ENCODE measurements around the gene FANCL.
"Not testable (repeated sequence)": the region's sequence is repeated elsewhere in the genome, so short reads cannot be mapped to it uniquely, and the experiment has no call there.

The FANCL gene

DNA sequence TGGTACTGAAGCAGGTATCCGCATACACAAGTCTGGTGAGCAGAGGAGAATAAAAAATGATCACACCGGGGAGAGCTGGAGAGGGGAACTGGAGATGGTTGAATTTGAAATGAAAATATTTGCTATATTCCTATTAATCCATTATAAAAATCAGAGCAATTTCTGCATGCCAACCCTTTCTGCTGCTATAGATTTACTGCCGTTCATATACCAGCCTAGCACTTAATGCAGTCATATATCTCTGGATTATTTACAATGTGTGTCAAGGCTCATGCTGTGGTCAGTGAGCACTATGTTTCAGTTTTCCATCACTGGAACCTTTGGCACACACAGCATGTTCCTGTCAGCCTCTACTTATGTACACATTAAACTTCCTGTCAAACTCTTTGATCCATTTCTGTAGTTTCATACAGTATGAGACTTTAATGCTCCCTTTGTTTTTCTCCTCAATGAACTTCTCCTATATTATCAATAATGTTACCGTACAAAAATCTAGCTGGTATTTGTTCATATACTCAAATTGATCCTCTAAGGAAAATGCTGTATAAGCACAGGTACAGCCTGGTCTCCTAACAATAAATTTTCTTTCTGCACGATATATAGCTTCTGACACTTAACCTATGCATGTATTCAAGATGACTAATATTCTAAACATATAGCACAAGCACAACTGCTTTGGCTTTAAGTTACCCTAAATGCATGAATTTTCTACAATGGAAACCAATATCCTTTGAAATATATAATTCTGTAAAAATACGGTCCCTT is 36.7 kb downstream of the FANCL start:
- no peak for DNase-seq

DNA sequence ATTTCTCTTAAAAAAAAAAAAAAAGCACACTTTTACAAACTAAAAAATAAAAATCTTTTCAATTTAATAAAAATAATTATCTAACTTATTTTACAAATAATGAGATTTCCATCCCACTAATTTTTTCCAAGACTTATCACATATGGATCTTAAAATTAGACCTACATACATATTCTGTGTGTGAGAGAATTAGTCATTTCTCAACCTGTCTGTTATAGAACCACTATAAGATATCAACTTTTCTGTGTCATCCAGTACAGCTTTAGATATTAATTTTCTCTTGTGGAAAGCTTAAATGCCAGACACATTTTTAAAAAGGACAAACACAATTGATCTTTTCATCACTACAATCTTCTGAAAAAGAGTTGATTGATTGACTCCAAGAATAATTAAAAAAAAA is 38.1 kb downstream of the FANCL start:
- no peak for DNase-seq

DNA sequence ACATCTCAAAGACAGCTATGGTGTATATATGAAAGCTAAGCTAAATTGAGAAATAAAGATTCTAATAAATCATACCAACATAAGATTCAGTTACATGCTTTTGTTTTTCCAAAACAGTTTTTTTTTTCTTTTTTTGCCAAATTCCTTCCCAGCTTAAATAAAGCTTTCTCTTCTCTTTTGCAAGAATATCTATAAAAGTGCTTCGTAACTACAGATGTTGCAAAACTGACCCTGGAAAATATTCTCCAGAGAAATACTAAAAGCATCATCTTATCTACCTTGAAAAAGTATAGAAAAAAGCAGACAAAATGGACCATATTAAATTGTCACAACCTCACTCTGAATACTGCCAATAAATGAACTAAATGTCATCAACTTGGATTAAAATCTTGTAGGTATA is 38.7 kb downstream of the FANCL start:
- DNase-seq = no peak

DNA sequence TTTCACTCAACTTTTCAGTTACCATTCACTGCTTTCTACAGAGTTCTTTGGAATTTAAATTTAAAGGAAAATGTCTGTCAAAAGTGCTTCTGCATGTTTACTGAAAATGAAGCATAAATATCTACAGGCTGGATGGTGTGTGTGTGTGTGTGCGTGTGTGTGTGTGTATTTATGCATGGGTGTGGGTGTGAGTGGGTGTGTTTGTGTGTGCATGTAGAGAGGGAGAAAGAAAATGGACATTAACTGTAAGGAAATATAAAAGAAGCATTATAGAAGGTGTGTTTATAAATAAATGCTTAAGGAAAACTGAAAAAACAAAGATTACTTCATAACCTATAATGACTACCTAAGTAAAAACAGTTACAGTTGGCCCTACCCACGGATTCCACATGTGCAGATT is 43.2 kb downstream of the FANCL start:
- DNase-seq = no peak

DNA sequence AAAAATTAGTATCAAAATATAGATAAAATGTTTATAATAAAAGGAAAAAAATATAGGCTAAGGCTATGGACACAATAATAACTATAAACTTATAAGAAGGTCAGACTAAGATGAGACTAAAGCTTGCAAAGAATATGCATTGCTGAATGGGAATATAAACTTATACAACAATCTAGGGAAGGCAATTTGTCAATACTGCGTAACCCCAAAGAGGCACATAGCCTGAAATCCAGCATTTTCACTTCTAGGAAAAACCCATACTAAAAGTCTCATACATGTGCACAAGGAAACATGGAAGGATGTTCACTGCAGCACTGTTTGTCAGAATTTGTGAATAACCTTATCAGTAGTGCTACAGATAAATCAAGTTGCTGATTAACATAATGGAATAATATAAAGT is 45.5 kb downstream of the FANCL start:
- DNase-seq = no peak

GRCh38 chr2:58194458-58194857 is 46.7 kb downstream of the FANCL start:
- no peak for DNase-seq

GRCh38 chr2:58187022-58187421 is 54.1 kb downstream of the FANCL start:
- not testable (repeated sequence) for DNase-seq

GRCh38 chr2:58186501-58186900 is 54.6 kb downstream of the FANCL start:
- DNase-seq = no peak

DNA sequence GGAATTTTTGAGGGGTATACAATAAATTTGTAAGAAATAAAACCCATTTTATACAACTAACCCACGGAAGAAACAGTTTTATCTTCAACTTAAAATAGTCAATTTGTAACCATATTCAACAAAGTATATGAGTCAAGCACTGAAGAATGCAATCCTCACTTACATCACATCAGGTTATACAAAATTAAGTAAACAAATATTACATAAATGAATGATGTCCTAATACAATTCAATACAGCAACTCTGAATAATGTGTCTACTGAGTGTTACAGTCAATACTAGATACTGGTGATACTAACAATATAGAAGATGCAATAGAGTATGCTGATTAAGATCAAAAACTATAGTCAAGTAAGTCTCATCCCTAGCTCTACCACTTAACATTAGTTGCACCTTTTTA is 58.6 kb downstream of the FANCL start:
- DNase-seq = no peak

GRCh38 chr2:58180635-58181034 is 60.5 kb downstream of the FANCL start:
- DNase-seq = no peak

GRCh38 chr2:58180175-58180574 is 61.0 kb downstream of the FANCL start:
- not testable (repeated sequence) for DNase-seq

- DNase-seq = not testable (repeated sequence)
These were observed 63.9 kb downstream of the FANCL start for GRCh38 chr2:58177187-58177586.

DNA sequence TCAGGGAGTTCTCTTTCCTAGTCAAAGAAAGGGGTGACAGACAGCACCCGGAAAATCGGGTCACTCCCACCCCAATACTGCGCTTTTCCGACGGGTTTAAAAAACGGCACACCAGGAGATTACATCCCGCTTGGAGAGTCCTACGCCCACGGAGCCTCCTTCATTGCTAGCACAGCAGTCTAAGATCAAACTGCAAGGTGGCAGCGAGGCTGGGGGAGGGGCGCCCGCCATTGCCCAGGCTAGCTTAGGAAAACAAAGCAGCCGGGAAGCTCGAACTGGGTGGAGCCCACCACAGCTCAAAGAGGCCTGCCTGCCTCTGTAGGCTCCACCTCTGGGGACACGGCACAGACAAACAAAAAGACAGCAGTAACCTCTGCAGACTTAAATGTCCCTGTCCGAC is 69.3 kb downstream of the FANCL start:
- not testable (repeated sequence) for DNase-seq

GRCh38 chr2:58170334-58170933 is 70.7 kb downstream of the FANCL start:
- DNase-seq = not testable (repeated sequence)

DNA sequence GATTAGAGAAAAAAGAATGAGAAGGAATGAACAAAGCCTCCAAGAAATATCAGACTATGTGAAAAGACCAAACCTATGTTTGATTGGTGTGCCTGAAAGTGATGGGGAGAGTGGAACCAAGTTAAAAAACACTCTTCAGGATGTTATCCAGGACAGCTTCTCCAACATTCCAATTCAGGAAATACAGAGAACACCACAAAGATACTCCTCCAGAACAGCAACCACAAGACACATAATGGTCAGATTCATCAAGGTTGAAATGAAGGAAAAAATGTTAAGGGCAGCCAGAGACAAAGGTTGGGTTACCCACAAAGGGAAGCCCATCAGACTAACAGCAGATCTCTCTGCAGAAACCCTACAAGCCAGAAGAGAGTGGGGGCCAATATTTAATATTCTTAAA is 71.3 kb downstream of the FANCL start:
- DNase-seq = not testable (repeated sequence)

DNA sequence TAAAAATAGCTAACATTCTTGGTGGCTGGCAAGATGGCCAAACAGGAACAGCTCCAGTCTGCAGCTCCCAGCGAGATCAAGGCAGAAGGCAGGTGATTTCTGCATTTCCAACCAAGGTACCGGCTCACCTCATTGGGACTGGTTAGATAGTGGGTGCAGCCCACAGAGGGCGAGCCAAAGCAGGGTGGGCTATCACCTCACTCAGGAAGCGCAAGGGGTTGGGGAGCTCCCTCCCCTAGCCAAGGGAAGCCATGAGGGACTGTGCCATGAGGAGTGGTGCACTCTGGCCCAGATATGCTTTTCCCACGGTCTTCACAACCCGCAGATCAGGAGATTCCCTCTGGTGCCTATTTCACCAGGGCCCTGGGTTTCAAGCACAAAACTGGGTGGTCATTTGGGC is 73.0 kb downstream of the FANCL start:
- not testable (repeated sequence) for DNase-seq

GRCh38 chr2:58163913-58164312 is 77.2 kb downstream of the FANCL start:
- no peak for DNase-seq

- no peak for DNase-seq
These were observed 82.6 kb downstream of the FANCL start for GRCh38 chr2:58158481-58158880.

DNA sequence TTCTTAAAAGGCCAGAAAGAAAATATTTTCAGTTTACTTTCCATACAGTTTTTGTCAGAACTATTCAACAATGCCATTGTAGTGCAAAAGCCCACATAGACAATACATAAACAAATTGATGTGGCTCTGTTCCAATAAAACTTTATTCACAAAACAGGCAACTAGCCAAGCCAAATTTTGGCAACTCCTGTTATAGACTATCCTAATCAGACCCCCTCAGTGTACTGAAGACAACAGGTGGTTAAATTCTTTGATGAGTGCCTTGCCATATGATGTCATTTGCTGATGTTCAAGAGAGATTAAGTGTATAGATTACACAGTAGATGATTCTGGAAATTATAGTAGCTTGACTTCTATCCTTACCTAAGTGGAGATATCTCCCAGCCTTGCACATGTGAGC is 83.4 kb downstream of the FANCL start:
- DNase-seq = no peak

DNA sequence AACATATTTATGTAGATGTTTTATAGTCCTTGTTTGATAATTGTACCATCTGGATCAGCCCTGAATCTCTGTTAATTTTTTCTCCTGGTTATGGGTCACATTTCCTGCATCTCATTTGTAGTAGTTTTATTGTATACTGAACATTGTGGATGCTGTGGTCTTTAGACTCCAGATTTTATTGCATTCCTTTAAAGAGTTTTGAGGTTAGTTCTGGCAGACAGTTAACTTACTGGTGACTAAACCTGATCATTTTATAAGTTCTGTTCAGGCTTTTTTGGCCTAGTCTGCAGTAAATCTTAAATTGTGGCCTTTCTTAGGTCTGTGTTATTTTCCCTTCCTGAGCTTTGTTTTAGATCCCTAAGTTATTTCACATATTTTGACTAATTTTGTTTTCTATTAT is 84.3 kb downstream of the FANCL start:
- DNase-seq = no peak

DNA sequence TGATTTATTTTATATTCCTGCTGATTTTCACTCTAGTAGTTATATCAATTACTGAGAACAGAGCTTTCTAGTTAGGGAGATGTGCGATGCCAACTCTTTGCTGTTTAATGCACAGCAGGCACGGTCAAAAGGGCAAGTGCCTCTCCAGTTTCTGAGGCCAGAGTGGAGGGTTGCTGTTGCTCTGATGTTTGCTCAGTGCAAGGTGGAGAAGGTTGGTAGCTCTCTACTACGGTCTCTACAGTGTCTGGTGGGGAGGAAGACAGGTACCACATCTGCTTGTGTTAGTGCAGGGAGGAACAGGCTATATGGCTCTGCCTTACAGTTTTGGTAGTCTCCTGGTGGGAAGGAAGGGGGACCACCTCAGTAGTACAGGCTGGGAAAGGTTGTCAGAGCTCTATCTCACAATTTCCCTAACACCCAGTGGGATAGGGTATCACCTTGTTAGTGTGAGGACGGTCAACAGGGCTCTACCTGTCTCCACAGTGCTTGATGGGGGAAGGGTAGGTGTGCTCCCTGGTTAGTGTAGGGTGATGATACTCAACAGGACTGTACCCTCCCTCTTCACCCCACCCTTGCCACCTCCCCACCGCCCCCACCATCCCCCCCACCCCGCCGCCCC is 85.9 kb downstream of the FANCL start:
- DNase-seq = no peak

- DNase-seq = no peak
These were observed 94.4 kb downstream of the FANCL start for GRCh38 chr2:58146707-58147106.

GRCh38 chr2:58145769-58146168 is 95.4 kb downstream of the FANCL start:
- DNase-seq = not testable (repeated sequence)

- no peak for DNase-seq
These were observed 100.5 kb downstream of the FANCL start for GRCh38 chr2:58140508-58141072.

Measured in T-helper 9 cell (primary cell).